GM10266 (cell line): Measurements from ENCODE around the gene GALP.
"Not testable (repeated sequence)": the region's sequence is repeated elsewhere in the genome, so short reads cannot be mapped to it uniquely, and the experiment has no call there.

ENCODE experiments used
- DNase-seq: peaks from one replicate; pipeline ENCODE4 v3.0.0; 2012; ENCODE audit errors: extremely low spot score
- TF ChIP-seq, protein P1 (sequence below): IDR thresholded peaks from 2 replicates; pipeline ENCODE4 v1.5.1; 2012; ENCODE audit warnings: mild to moderate bottlenecking, low read depth; ENCODE audit not compliant: control insufficient read depth, insufficient read depth; ENCODE audit errors: missing control alignments

The GALP gene

DNA sequence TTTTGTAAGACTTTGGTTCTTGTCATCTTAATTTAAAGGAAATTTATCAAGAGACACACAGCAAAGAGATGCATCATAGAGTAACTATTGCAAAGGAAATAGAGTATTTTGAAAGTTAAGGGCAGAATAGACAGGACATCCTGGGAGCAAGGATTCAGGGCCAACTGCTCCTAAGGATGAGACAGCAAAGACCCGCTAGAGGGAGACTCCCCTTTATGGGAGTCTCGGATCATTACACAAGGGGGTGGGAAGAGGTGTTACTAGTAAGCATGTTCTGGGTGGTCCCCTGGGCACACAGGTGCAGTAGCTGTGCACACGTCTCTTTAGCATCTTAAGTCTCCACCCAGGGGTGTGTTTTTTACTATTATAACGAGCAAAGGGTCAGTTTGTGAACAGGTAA, 35.9 kb downstream of the GALP start:
- DNase-seq, result no peak
- TF ChIP-seq, protein P1, sequence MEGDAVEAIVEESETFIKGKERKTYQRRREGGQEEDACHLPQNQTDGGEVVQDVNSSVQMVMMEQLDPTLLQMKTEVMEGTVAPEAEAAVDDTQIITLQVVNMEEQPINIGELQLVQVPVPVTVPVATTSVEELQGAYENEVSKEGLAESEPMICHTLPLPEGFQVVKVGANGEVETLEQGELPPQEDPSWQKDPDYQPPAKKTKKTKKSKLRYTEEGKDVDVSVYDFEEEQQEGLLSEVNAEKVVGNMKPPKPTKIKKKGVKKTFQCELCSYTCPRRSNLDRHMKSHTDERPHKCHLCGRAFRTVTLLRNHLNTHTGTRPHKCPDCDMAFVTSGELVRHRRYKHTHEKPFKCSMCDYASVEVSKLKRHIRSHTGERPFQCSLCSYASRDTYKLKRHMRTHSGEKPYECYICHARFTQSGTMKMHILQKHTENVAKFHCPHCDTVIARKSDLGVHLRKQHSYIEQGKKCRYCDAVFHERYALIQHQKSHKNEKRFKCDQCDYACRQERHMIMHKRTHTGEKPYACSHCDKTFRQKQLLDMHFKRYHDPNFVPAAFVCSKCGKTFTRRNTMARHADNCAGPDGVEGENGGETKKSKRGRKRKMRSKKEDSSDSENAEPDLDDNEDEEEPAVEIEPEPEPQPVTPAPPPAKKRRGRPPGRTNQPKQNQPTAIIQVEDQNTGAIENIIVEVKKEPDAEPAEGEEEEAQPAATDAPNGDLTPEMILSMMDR, result no peak

DNA sequence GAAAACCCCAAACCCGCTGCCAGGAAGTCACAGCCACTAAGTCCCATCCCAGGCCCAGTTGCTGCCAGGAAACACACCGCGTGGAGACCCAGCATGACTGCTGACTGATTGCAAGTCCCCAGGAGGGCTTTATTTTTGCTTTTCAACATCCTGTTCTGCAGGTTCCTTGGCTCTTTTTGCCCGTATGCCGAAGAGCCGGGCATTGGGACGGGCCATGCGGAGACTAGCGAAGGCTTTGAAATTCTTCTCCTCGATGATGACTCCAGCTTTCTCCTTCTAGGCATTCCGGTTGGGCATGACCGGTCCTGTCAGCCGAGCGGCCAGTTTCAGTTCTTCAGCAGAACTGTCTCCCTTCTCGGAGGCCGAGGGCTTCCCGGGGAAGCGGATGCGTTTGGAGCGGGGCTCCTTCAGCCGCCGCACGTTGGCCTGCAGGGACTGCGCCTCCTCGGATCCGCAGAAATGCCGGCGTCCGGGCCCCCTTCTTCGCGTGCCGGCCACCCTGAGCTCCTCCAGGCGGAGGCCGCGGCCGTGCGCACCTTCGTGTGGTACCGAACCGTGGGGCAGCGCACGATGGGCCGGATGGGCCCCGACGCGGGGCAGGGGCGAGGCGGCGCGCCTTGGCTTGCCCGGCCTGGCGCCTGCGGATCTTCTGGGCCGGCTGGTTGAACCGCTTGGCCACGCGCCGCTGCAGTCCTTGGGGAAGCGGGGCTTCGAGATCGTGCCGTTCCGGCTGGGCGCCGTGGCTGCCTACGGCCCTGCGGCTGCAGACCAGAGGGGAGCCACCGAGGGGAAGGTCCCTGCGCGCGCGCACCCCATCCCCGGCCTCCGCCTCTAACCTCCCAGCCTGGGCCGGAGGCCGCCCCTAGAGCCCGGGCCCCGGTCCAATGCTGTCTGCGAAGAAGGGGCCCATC, 41.5 kb downstream of the GALP start:
- TF ChIP-seq, protein P1, result no peak

DNA sequence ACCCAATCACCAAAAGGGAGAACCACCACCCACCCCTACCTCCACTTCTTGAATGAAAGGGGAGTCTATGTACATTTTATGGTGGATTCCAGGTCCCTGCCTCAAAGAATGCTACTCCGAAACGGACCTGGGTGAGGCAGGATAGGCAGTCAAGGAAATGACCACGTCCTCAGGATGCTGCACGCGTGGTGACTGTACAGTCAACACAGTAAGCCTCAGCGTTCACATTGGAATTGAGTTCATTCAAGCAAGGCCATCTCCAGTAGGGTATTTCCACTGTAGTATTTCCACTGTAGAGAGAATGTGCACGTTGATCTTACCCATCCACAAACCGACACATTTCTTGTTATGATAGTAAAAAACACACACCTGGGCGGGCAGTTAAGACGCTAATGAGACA, 43.2 kb downstream of the GALP start:
- DNase-seq, result no peak
- TF ChIP-seq, protein P1, result no peak

More for the DNA sequence above, 41.5 kb downstream of the GALP start:
- no peak for DNase-seq

DNA sequence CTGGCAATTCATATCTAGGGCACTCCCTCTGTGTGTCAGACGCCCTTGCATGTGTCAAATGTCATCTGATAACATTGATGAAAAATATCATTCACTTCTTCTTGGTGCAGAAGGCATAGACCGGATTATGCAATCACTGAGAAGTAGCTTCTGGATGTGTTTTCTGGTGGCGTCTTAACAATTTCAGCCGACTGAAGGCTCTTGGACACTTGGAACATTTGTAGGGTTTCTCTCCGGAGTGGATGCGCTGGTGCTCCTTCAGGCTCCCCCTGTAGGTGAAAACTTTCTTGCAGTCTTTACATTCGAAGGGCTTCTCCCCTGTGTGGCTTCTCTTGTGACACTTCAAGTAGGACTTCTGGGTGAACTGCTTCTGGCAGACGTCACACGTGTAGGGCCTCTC, 45.6 kb downstream of the GALP start:
- not testable (repeated sequence) for DNase-seq

DNA sequence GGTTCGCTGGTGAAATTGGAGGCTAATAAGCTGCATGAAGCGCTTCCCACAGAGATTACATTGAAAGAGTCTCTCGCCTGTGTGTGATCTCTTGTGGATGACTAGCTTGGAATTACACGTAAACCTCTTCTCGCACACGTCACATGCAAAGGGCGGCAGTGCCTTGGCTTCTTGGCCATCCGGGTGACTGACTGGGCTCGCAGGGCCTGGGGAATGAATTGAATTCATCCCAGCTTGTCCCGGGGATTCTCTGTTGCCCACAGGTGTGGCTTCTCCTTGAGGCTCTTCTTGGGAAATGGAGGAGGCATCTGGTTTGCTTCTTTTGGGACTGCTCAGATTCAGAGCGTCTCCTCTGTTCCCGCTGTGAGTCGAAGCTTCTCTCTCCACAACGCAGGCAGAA, 46.0 kb downstream of the GALP start:
- no peak for DNase-seq
- TF ChIP-seq, protein P1, result no peak

DNA sequence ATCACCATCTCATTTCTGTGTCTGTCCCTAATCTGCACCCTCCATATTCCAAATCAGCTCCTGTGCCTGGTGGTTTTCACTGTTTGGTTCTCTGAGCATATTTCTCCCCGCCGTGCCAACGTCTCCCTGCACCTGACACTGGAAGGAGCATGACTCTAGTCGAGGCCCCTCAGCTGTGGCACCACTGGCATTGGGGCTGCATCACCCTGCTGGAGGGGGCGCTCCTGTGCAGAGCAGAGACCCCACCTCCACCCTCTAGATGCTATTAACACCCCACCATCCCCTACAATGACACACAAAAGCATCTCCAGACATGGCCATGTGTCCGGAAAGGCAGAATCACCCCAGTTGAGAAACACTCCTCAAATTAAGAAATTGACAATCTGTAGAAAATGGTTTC, 47.1 kb downstream of the GALP start:
- TF ChIP-seq, protein P1, result no peak
- DNase-seq, result no peak

DNA sequence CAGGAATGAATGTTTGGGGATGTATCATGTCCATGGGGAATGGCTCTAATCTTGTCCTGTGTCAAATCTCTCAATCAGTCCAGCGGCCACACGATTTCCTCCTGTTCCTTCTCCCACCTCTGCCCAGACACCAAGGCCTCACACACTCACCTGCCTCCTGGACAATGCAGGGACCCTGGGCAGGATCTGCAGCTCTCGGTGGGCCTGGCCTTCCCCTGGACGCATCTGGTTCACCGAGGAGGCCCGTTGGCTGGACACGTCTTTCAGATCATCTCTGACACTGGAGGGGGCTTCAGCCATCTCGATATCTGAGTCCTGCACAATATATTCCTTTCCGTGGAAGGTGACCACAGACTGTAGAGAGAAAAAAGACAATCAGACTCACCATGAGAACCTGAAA, 47.7 kb downstream of the GALP start:
- no peak for DNase-seq
- TF ChIP-seq, protein P1, result no peak
